Measurements from ENCODE around the gene RASSF5. TPM values are rescaled to one million over a fixed set of nuclear protein-coding genes. Genes with fewer than 3 reads are reported as not detected.

Gene RASSF5
- total and polyA plus RNA-seq, 2 experiments from 2014 or later = 1.6 to 2.0 TPM

DNA sequence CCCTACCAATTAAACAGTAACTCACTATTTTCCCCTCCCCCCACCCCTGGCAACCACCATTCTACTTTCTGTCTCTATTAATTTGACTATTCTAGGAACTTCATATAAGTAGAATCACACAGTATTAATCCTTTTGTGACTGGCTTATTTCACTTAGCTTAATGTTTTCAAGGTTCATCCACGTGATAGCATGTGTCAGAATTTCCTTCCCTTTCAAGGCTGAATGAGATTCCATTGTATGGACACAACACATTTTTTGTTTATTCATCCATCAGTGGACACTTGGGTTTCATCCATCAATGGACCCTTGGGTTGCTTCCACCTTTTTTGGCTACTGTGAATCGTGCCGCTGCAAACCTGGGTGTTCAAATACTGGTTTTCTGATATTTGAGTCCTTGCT is 63.2 kb downstream of the RASSF5 start:
- 90% methylated on average over 3 of the region's 3 CpGs for WGBS (ENCODE audit: low lambda C conversion rate, missing lambda C conversion rate)
- H3K4me3 ChIP-seq = no peak overlapping the region
- H3K79me2 ChIP-seq = no peaks in the 10 kb centered on the region
- H2AFZ ChIP-seq = no peak overlapping the region
- DNase-seq (ENCODE audit: low spot score) = no peak
- no peaks in the 10 kb centered on the region for H3K9me3 ChIP-seq (ENCODE audit: low read depth)
- H3K4me1 ChIP-seq (ENCODE audit: insufficient read depth) = no peaks in the 10 kb centered on the region
- H3K27me3 ChIP-seq = no peaks in the 10 kb centered on the region
- TF ChIP-seq CTCF (IDR thresholded peaks at IDR 0.05; ENCODE audit: poor library complexity) = no peak
- TF ChIP-seq EZH2phosphoT487 (IDR thresholded peaks at IDR 0.05; ENCODE audit: low read depth, severe bottlenecking, unreplicated experiment) = no peak
- TF ChIP-seq EZH2 (IDR thresholded peaks at IDR 0.05; ENCODE audit: borderline replicate concordance) = no peak
- H4K20me1 ChIP-seq (ENCODE audit: insufficient read depth, poor library complexity, severe bottlenecking) = no peaks in the 10 kb centered on the region
- no peak overlapping the region for H3K27ac ChIP-seq
- H3K9me2 ChIP-seq (replicated peaks; ENCODE audit: insufficient read depth) = no peaks in the 10 kb centered on the region
- H3K36me3 ChIP-seq (replicated peaks; ENCODE audit: insufficient read depth, low read depth) = no peaks in the 10 kb centered on the region
- H3K4me2 ChIP-seq = no peak overlapping the region

DNA sequence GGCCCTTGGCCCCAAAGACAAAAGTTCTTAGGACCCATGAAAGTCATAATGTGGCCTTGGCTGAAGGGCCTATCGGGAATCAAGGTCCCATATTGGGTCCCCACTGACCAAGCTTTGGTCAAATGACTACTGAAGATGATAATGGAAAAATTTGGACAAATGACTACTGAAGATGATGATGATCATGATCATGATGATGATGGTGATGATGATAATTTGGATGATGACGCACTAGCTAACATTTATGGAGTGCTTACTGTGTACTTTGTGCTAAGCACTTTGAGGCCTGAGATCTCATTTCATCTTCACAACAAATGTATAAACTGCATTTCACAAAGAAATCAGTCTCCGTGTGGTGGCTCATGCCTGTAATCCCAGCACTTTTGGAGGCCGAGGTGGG is 65.5 kb downstream of the RASSF5 start:
- Histone ChIP-seq H2AFZ (no peak overlapping the region), H3K79me2 (no peaks in the 10 kb centered on the region), H3K4me1 (ENCODE audit: insufficient read depth) (no peaks in the 10 kb centered on the region), H3K9me2 (replicated peaks; ENCODE audit: insufficient read depth) (no peaks in the 10 kb centered on the region), H3K27ac (no peak overlapping the region), H3K9me3 (ENCODE audit: low read depth) (no peaks in the 10 kb centered on the region), H3K36me3 (replicated peaks; ENCODE audit: insufficient read depth, low read depth) (no peaks in the 10 kb centered on the region), H3K4me2 (no peak overlapping the region), H3K4me3 (no peak overlapping the region), H3K27me3 (no peaks in the 10 kb centered on the region), H4K20me1 (ENCODE audit: insufficient read depth, poor library complexity, severe bottlenecking) (no peaks in the 10 kb centered on the region)
- no peak for DNase-seq (ENCODE audit: low spot score)
- 95% methylated on average over 4 of the region's 4 CpGs for WGBS (ENCODE audit: low lambda C conversion rate, missing lambda C conversion rate)
- TF ChIP-seq EZH2phosphoT487 (IDR thresholded peaks at IDR 0.05; ENCODE audit: low read depth, severe bottlenecking, unreplicated experiment) = no peak
- no peak for TF ChIP-seq CTCF (IDR thresholded peaks at IDR 0.05; ENCODE audit: poor library complexity)
- TF ChIP-seq EZH2 (IDR thresholded peaks at IDR 0.05; ENCODE audit: borderline replicate concordance) = no peak

GRCh38 chr1:206573319-206573718 is 66.0 kb downstream of the RASSF5 start:
- WGBS (ENCODE audit: low lambda C conversion rate, missing lambda C conversion rate) = 87% methylated on average over 4 of the region's 4 CpGs
- Histone ChIP-seq H3K27ac (no peak overlapping the region), H3K4me1 (ENCODE audit: insufficient read depth) (no peaks in the 10 kb centered on the region)

More at GRCh38 chr1:206573319-206573718, 66.0 kb downstream of the RASSF5 start:
- no peak for DNase-seq (ENCODE audit: low spot score)
- no peaks in the 10 kb centered on the region for H3K9me3 ChIP-seq (ENCODE audit: low read depth)
- H3K27me3 ChIP-seq = no peaks in the 10 kb centered on the region
- no peaks in the 10 kb centered on the region for H4K20me1 ChIP-seq (ENCODE audit: insufficient read depth, poor library complexity, severe bottlenecking)
- no peak overlapping the region for H3K4me3 ChIP-seq
- H2AFZ ChIP-seq = no peak overlapping the region
- H3K79me2 ChIP-seq = no peaks in the 10 kb centered on the region
- no peaks in the 10 kb centered on the region for H3K9me2 ChIP-seq (replicated peaks; ENCODE audit: insufficient read depth)
- TF ChIP-seq CTCF (IDR thresholded peaks at IDR 0.05; ENCODE audit: poor library complexity) (no peak), EZH2 (IDR thresholded peaks at IDR 0.05; ENCODE audit: borderline replicate concordance) (no peak), EZH2phosphoT487 (IDR thresholded peaks at IDR 0.05; ENCODE audit: low read depth, severe bottlenecking, unreplicated experiment) (no peak)
- no peak overlapping the region for H3K4me2 ChIP-seq
- no peaks in the 10 kb centered on the region for H3K36me3 ChIP-seq (replicated peaks; ENCODE audit: insufficient read depth, low read depth)

All from hepatocyte (in vitro differentiated cells).